ENCODE results near the gene POLA1.

Gene POLA1

DNA sequence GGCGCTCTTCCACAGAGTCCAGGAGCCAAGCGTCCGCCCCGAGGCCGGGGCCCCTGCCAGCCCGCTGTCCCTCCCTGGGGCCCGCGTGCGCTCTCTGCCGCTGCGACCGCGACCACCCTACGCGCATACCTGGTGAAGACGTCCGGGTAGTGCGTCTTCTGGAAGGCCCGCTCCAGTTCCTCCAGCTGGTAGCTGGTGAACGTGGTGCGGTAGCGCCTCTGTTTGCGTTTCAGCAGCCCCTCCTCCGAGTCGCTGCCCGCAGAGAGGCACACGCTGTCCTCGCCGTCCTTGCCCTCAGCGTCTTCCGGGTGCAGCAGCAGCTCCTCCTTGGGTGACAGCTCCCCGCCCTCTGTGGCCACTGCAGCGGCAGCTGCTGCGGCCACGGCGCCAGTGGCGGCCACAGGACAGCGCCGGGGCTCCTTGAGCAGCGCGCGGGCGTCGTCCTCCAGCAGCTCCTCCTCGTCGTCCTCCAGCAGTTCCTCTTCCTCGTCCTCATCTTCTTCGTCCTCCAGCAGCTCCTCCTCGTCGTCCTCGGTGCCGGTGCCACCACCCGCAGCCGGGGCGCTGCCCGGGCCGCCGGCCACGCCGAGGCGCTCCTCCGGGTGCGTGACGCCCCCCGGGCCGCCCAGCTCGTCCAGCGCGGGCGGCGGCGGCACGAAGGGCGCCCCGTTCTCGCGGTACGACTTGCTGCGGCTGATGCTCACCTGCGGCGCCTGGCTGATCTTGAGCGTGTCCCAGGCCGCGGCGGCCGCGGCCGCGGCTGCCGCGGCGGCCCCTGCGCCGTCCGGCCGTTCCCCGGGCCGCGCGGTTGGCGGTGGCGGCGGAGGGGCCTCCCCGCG, 319.3 kb downstream of the POLA1 start:
- DNase-seq (ENCODE audit: low read depth, low spot score) = no peak
- no peak overlapping the region for H3K4me3 ChIP-seq (ENCODE audit: low read length)

DNA sequence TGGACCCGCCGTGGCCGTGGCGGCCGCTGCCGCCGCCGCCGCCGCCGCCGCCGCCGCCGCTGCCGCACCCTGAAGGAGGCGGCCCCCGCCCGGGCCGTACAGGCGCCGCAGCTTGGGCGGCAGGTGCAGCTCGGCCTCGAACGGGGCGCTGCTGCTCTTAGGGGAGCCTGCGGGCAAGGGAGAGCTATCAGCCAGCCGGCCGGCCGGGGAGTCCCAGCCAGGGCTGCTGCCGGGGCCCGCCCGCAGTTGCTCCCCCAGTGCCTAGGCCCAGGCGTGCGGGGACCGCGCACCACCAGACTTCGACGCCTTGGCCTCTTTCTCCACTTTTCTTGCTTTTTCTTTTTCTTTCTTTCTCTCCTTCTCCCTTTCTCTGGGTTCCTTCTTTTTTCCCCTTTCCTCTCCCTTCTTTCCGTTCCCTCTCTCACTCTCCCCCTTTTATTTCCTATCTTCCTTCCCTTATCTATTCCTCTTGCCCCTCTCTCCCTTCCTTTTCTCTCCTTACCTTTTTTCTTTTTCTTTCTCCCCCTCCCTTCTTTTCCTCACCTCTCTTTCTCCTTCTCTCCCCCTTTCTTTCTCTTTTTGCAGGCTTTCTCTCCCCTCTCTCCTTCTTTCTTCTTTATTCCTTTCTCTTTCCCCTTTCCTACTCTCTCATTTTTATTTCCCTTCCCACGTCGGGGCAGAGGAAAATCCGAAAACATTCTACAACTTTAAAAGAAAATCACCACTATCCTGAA, 320.1 kb downstream of the POLA1 start:
- no peak for DNase-seq (ENCODE audit: low read depth, low spot score)
- H3K4me3 ChIP-seq (ENCODE audit: low read length) = no peak overlapping the region

DNA sequence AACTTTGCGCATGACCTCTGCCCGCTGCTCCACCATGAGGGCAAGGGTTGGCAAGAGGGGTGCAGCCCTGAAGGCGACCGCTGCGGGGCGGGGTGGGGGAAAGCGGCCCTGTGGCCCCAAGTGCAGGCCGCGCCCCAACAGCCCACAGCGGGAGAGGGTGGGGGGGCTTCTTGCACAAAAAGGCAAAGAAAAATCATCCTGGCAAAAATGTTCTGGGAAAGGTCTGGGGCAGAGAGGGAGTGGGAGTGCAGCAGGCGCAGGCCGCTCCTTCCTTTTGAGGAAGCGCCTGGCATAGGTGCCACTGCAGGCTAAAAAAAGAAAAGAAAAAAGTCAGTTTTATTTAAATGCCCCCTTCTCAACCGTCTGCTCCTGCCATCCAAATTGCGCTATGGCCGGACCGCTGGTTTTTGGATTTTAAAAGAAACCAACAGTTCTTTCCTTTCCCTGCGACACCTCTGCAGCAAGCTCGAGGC, 320.7 kb downstream of the POLA1 start:
- no peak for DNase-seq (ENCODE audit: low read depth, low spot score)
- no peak overlapping the region for H3K4me3 ChIP-seq (ENCODE audit: low read length)

GRCh38 chrX:25015486-25016360, 322.0 kb downstream of the POLA1 start, which contains the start of gene ARX:
Gene ARX, minus strand, starts transcription at chrX:25015965. Its CDS starts 228 bp downstream, at chrX:25015737.
- no peak for DNase-seq (ENCODE audit: low read depth, low spot score)

DNA sequence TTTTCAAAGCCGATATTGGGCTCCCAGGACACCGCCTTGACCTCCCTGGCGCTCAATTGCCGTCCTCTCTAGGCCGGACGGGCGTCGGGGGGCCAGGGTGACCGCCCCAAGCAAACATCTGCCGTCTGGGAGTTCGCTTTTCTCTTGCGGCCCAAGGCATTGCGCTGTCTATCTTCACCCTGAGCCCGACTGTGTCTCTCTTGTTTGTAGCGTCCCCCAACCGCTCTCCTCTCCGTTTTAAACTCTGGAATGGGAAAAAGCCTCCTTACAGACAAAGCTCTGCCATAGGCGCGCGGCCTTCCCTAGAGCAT, 322.6 kb downstream of the POLA1 start:
- no peak for DNase-seq (ENCODE audit: low read depth, low spot score)
- no peak overlapping the region for H3K4me3 ChIP-seq (ENCODE audit: low read length)

More at GRCh38 chrX:25015486-25016360, 322.0 kb downstream of the POLA1 start, which contains the start of gene ARX:
- H3K4me3 ChIP-seq (ENCODE audit: low read length) = no peak within 1 kb of the TSS

- H3K4me3 ChIP-seq (ENCODE audit: low read length) = no peak overlapping the region
- DNase-seq (ENCODE audit: low read depth, low spot score) = no peak
These were observed 323.4 kb downstream of the POLA1 start for GRCh38 chrX:25016938-25017598.

GRCh38 chrX:25017667-25018247, 324.0 kb downstream of the POLA1 start:
- H3K4me3 ChIP-seq (ENCODE audit: low read length) = no peak overlapping the region

GRCh38 chrX:25018682-25019081, 325.0 kb downstream of the POLA1 start:
- DNase-seq (ENCODE audit: low read depth, low spot score) = no peak
- H3K4me3 ChIP-seq (ENCODE audit: low read length) = no peak overlapping the region

More at GRCh38 chrX:25017667-25018247, 324.0 kb downstream of the POLA1 start:
- DNase-seq (ENCODE audit: low read depth, low spot score) = no peak

DNA sequence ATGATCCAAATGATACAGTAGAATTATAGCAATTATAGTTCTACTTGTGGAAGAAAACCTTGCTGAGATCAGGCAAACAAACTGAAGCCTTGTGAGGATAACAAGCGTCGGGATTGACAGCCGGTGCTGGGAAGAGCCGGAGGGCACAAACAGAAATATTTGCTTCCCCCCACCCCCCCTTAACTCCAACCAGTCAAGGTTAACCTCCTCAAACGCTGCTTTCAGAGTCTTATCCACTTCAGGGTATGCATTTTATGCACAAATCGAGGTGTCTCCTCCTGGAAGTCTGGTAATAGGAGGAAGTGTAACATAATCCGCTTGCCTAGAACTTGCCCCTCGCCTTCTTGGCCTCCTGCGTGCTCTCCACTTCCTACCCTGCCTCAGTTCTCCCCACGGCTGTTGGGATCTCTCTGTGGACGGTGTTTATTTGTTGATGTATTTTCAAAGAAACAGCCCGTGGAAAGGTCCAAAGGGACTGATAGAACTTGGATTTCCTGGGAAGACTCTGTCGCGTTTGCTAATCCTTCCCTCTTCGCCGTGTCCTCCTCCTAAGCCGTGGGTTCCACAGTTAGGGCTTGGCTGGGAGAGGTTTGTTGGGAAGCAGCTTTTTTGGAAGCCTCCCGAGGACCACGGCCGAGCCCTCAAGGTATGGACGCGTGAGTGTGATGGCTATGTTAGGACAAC, 326.1 kb downstream of the POLA1 start:
- no peak overlapping the region for H3K4me3 ChIP-seq (ENCODE audit: low read length)
- no peak for DNase-seq (ENCODE audit: low read depth, low spot score)

GRCh38 chrX:25020391-25020904, 326.7 kb downstream of the POLA1 start:
- DNase-seq (ENCODE audit: low read depth, low spot score) = no peak
- H3K4me3 ChIP-seq (ENCODE audit: low read length) = no peak overlapping the region; the same call in 1 of the 2 replicates

DNA sequence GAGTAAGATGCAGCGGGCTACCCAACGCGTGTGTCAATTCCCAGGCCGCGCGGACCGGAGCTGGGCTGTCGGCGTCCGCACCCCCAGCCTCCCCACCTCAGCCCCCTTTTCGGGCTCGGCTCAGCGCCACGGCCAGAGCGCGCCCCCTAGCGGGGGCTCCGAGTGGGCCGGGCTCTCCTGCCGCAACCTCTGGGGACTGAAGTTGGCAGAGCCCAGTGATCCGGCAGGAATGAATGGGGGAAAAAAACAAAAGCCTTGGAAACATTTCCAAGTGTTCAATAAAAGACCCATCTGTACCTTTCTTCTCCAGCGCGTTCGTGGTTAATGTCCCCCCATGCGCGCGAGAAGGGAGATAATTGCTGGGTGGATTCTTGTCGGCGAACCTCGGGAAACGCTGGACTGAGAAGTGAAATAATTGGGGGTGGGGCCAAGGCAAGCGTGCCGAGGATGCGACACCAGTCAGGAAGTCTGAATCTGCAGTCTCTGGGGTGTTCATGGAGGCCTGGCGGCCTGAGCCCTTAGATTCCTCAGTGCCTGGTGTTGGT, 327.3 kb downstream of the POLA1 start:
- no peak for DNase-seq (ENCODE audit: low read depth, low spot score)
- H3K4me3 ChIP-seq (ENCODE audit: low read length) = no peak overlapping the region; the same call in 1 of the 2 replicates

- H3K4me3 ChIP-seq (ENCODE audit: low read length) = no peak overlapping the region
- DNase-seq (ENCODE audit: low read depth, low spot score) = no peak
These were observed 329.0 kb downstream of the POLA1 start for GRCh38 chrX:25022499-25023325.

DNA sequence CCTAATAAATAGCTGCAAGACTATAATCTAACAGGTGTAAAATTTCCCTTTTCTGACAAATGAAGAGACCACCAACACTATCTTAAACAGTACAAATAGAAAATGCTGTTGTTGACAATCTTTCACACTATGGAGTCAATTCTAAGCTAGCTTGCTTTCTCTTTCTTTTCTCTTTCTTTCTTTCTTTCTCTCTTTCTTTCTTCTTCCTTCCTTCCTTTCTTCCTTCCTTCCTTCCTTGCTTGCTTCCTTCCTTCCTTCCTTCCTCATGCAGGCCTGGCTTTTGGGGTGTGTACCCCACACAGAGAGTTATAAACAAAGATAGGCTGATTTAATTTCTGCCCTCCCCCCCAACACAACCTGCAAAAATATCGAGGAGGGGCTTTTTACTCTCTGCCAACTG, 330.2 kb downstream of the POLA1 start:
- no peak for DNase-seq (ENCODE audit: low read depth, low spot score)
- H3K4me3 ChIP-seq (ENCODE audit: low read length) = no peak overlapping the region

- DNase-seq (ENCODE audit: low read depth, low spot score) = no peak
- H3K4me3 ChIP-seq (ENCODE audit: low read length) = no peak overlapping the region
These were observed 331.9 kb downstream of the POLA1 start for GRCh38 chrX:25025615-25026014.

- H3K4me3 ChIP-seq (ENCODE audit: low read length) = no peak overlapping the region
- DNase-seq (ENCODE audit: low read depth, low spot score) = no peak
These were observed 332.9 kb downstream of the POLA1 start for GRCh38 chrX:25026576-25026975.

DNA sequence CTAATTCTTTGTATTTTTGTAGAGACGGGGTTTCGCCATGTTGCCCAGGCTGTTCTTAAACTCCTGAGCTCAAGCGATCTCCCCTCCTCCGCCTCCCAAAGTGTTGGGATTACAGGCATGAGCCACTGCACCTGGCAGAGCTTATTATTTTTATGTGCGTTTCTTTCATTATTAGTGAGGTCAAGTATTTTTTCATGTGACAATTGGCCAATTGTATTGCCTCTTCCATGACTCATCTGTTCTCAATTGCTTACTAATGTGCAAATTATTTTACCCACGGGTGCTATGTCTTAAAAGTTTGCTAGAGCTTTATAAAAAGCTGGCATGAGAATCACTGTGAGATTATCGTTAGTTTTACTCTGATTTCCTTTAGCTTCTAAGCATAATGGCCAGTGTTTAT, 335.0 kb downstream of the POLA1 start:
- no peak overlapping the region for H3K4me3 ChIP-seq (ENCODE audit: low read length)
- DNase-seq (ENCODE audit: low read depth, low spot score) = no peak

All from Jurkat, Clone E6-1 (cell line).